ENCODE data around the gene TRIM72. TPM values are rescaled to one million over a fixed set of nuclear protein-coding genes. Genes with fewer than 3 reads are reported as not detected.
"Not testable (repeated sequence)": the region's sequence is repeated elsewhere in the genome, so short reads cannot be mapped to it uniquely, and the experiment has no call there.

The TRIM72 gene
- total RNA-seq: not detected

GRCh38 chr16:31213877-31214707 is at the start of gene TRIM72:
TRIM72 (plus strand) TSS chr16:31214119; CDS start chr16:31214739, 620 bp downstream.
- WGBS, 2 donors: 79 to 88% methylated on average over 14 to 25 of the region's 25 CpGs
- Histone ChIP-seq H3K27ac (no peak within 1 kb of the TSS), H3K4me1 (peaks cover 27% of the 10 kb centered on the region), H3K9me3 (no peaks in the 10 kb centered on the region), H3K27me3 (peaks cover 0 to 15% of the 10 kb centered on the region in 2 donors), H3K4me3 (peak within 1 kb of the TSS in 1 of 2 donors; percentile 18), H3K36me3 (replicated peaks in 1 of 2; ENCODE audit: insufficient read depth in 1 of 2, low read depth in 2 of 2) (no peaks in the 10 kb centered on the region)
- TF ChIP-seq, protein P1, sequence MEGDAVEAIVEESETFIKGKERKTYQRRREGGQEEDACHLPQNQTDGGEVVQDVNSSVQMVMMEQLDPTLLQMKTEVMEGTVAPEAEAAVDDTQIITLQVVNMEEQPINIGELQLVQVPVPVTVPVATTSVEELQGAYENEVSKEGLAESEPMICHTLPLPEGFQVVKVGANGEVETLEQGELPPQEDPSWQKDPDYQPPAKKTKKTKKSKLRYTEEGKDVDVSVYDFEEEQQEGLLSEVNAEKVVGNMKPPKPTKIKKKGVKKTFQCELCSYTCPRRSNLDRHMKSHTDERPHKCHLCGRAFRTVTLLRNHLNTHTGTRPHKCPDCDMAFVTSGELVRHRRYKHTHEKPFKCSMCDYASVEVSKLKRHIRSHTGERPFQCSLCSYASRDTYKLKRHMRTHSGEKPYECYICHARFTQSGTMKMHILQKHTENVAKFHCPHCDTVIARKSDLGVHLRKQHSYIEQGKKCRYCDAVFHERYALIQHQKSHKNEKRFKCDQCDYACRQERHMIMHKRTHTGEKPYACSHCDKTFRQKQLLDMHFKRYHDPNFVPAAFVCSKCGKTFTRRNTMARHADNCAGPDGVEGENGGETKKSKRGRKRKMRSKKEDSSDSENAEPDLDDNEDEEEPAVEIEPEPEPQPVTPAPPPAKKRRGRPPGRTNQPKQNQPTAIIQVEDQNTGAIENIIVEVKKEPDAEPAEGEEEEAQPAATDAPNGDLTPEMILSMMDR (IDR thresholded peaks at IDR 0.05): no peak
- no peak for TF ChIP-seq POLR2A (IDR thresholded peaks at IDR 0.05)
- ATAC-seq: no peak
- no peak for DNase-seq
- intact Hi-C loops (cut with DNase I): no loop called here

GRCh38 chr16:31167315-31167714 is 46.6 kb upstream of the TRIM72 start:
- Histone ChIP-seq H3K27me3 (no peaks in the 10 kb centered on the region), H3K9me3 (no peaks in the 10 kb centered on the region), H3K36me3 (replicated peaks in 1 of 2; ENCODE audit: insufficient read depth in 1 of 2, low read depth in 2 of 2) (no peaks in the 10 kb centered on the region), H3K27ac (no peak overlapping the region), H3K4me3 (no peak overlapping the region), H3K4me1 (no peaks in the 10 kb centered on the region)
- ATAC-seq (no peak), DNase-seq (no peak)
- 82 to 92% methylated on average over 8 of the region's 8 CpGs for WGBS, 2 donors
- TF ChIP-seq, protein P1 (IDR thresholded peaks at IDR 0.05): no peak
- no peak for TF ChIP-seq POLR2A (IDR thresholded peaks at IDR 0.05)
- intact Hi-C loops (cut with DNase I): no loop called here

GRCh38 chr16:31168848-31169247 is 45.1 kb upstream of the TRIM72 start:
- intact Hi-C loops (cut with DNase I): no loop called here
- DNase-seq: no peak
- Histone ChIP-seq H3K36me3 (replicated peaks in 1 of 2; ENCODE audit: insufficient read depth in 1 of 2, low read depth in 2 of 2) (no peaks in the 10 kb centered on the region), H3K27ac (no peak overlapping the region), H3K4me3 (no peak overlapping the region), H3K4me1 (no peaks in the 10 kb centered on the region), H3K9me3 (no peaks in the 10 kb centered on the region), H3K27me3 (no peaks in the 10 kb centered on the region)
- ATAC-seq: no peak
- TF ChIP-seq POLR2A (IDR thresholded peaks at IDR 0.05): no peak
- TF ChIP-seq, protein P1 (IDR thresholded peaks at IDR 0.05): no peak
- 28 to 39% methylated on average over 2 of the region's 2 CpGs for WGBS, 2 donors

DNA sequence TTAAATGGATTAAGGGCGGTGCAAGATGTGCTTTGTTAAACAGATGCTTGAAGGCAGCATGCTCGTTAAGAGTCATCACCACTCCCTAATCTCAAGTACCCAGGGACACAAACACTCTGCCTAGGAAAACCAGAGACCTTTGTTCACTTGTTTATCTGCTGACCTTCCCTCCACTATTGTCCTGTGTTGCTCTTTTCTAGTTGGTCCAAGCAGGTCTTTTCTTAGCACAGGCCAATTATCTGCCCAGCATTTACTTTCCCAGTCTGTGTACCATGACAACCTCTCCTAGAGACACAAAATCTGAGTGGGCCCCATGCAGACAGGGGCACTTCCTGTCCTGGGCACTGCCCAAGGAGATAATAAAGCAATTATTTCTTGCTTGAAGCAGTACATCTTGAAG is 43.9 kb upstream of the TRIM72 start:
- H3K4me3 ChIP-seq; H3K36me3 ChIP-seq (replicated peaks in 1 of 2; ENCODE audit: insufficient read depth in 1 of 2, low read depth in 2 of 2); ATAC-seq; H3K9me3 ChIP-seq; H3K27me3 ChIP-seq; H3K27ac ChIP-seq; H3K4me1 ChIP-seq; DNase-seq; intact Hi-C loops (cut with DNase I): not testable (repeated sequence)
- WGBS, 2 donors: 0% methylated on average over 1 of the region's 2 CpGs; no CpG with 5 or more reads in 1 of the 2 donors

DNA sequence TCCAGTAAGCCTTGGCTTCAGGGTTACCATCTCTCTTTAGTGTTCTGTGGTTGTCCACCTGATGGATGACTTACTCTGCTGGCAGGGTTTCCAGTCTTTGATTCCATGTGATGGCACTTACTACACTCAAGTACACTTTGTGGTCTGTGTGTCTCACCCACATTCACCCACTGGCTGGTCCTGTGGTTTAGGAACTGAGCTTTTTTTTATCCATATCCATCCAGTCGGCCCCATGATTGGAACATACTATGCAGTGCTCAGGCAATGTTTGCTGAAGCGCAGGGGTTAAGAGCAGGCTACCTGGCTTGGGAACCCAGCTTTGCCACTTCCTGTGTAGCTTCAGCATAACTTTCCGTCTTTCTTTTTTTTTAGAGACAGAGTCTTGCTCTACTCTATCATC is 36.8 kb upstream of the TRIM72 start:
- Histone ChIP-seq H3K4me1 (peaks cover 14% of the 10 kb centered on the region), H3K27me3 (no peaks in the 10 kb centered on the region), H3K27ac (no peak overlapping the region), H3K9me3 (no peaks in the 10 kb centered on the region), H3K36me3 (replicated peaks in 1 of 2; ENCODE audit: insufficient read depth in 1 of 2, low read depth in 2 of 2) (no peaks in the 10 kb centered on the region), H3K4me3 (no peak overlapping the region)
- no peak for DNase-seq
- ATAC-seq: no peak
- TF ChIP-seq, protein P1 (IDR thresholded peaks at IDR 0.05): no peak
- TF ChIP-seq POLR2A (IDR thresholded peaks at IDR 0.05): no peak
- intact Hi-C loops (cut with DNase I): no loop called here
- 57 to 80% methylated on average over 3 of the region's 3 CpGs for WGBS, 2 donors
